ENCODE measurements around the gene CERT1.

GRCh38 chr5:75457161-75457560 is 54.3 kb downstream of the CERT1 start:
- TF ChIP-seq CTCF (conservative IDR thresholded peaks at IDR 0.05 in 1 of 2, IDR thresholded peaks at IDR 0.05 in 1 of 2; ENCODE audit: low read depth in 1 of 2, low read length in 2 of 2) (no peak), EZH2 (IDR thresholded peaks at IDR 0.05; ENCODE audit: low read length, missing control alignments) (no peak)

Data from fibroblast of lung (primary cell).